Naive thymus-derived CD4-positive, alpha-beta T cell (primary cell): ENCODE measurements around the gene APBA2. TPM values are rescaled to one million over a fixed set of nuclear protein-coding genes. Genes with fewer than 3 reads are reported as not detected.
"Not testable (repeated sequence)": the region's sequence is repeated elsewhere in the genome, so short reads cannot be mapped to it uniquely, and the experiment has no call there.

ENCODE experiments used
- ATAC-seq: fragments of 150-1000 bp; cut with Tn5 transposase; 2 replicates; pipeline ENCODE4 v1.10.0; 2021; ENCODE audit warnings: mild to moderate bottlenecking, moderate library complexity
- CTCF ChIA-PET: fragments of 350-600 bp; sonication (Branson Sonifier 250); formaldehyde crosslinking; loops from one replicate; lab custom pipeline; 2021; ENCODE audit warnings: antibody characterized with exemption; lab: Charles Lee
- POLR2A ChIA-PET: fragments of 350-600 bp; sonication (Branson Sonifier 250); formaldehyde crosslinking; loops from one replicate; lab custom pipeline; 2021; ENCODE audit warnings: antibody characterized with exemption, inconsistent platforms; lab: Charles Lee
- DNase-seq, 9 donors: peaks; one replicate each; pipeline versions ENCODE4 v3.0.0 to v3.0.0-alpha.2; 2020 to 2022; ENCODE audit warnings: mixed read lengths in 1 of 9
- H3K27ac ChIP-seq: one replicate; pipeline ENCODE4 v1.7.0; 2013; ENCODE audit warnings: mild to moderate bottlenecking, low read depth, low read length, moderate library complexity
- H3K27me3 ChIP-seq, 2 donors: one replicate each; pipeline ENCODE4 v1.7.0; 2013; ENCODE audit warnings: low read length in 2 of 2, mild to moderate bottlenecking in 2 of 2, moderate library complexity in 2 of 2; ENCODE audit not compliant: control insufficient read depth in 2 of 2, insufficient read depth in 2 of 2
- H3K36me3 ChIP-seq, 3 experiments: 1 replicate in 2 of 3; 2 replicates in 1 of 3; pipeline ENCODE4 v1.7.0; 2013; ENCODE audit warnings: low read length in 3 of 3, mild to moderate bottlenecking in 3 of 3, moderate library complexity in 1 of 3; ENCODE audit not compliant: insufficient read depth in 3 of 3, control insufficient read depth in 2 of 3
- H3K4me1 ChIP-seq, 2 donors: one replicate each; pipeline ENCODE4 v1.7.0; 2013; ENCODE audit warnings: low read length in 2 of 2, mild to moderate bottlenecking in 2 of 2, moderate library complexity in 1 of 2; ENCODE audit not compliant: control insufficient read depth in 2 of 2, insufficient read depth in 2 of 2
- H3K4me3 ChIP-seq: 2 replicates; pipeline ENCODE4 v1.7.0; 2013; ENCODE audit warnings: mild to moderate bottlenecking, low read length
- H3K9me3 ChIP-seq, 3 experiments: 1 replicate in 2 of 3; 2 replicates in 1 of 3; pipeline ENCODE4 v1.7.0; 2013; ENCODE audit warnings: low read length in 3 of 3; ENCODE audit not compliant: control insufficient read depth in 2 of 3
- H3K27ac Mint-ChIP-seq, 9 donors: one replicate each; pipeline ENCODE4 v1.8.0; 2020 to 2022; ENCODE audit warnings: mixed read lengths in 9 of 9, mild to moderate bottlenecking in 8 of 9, moderate library complexity in 5 of 9, inconsistent platforms in 2 of 9
- H3K27me3 Mint-ChIP-seq, 5 donors: one replicate each; pipeline ENCODE4 v1.8.0; 2021 to 2022; ENCODE audit warnings: mixed read lengths in 5 of 5, mild to moderate bottlenecking in 1 of 5
- H3K36me3 Mint-ChIP-seq, 5 donors: one replicate each; pipeline ENCODE4 v1.8.0; 2020 to 2022; ENCODE audit warnings: mixed read lengths in 5 of 5, mild to moderate bottlenecking in 3 of 5, inconsistent platforms in 1 of 5
- H3K4me1 Mint-ChIP-seq, 7 donors: one replicate each; pipeline ENCODE4 v1.8.0; 2020 to 2022; ENCODE audit warnings: mixed read lengths in 7 of 7, mild to moderate bottlenecking in 3 of 7, inconsistent platforms in 1 of 7
- H3K4me3 Mint-ChIP-seq, 10 donors: one replicate each; pipeline ENCODE4 v1.8.0; 2020 to 2022; ENCODE audit warnings: mild to moderate bottlenecking in 10 of 10, mixed read lengths in 10 of 10, moderate library complexity in 6 of 10, inconsistent platforms in 2 of 10
- H3K9me3 Mint-ChIP-seq, 11 donors: one replicate each; pipeline ENCODE4 v1.8.0; 2020 to 2022; ENCODE audit warnings: mixed read lengths in 11 of 11, mild to moderate bottlenecking in 4 of 11, inconsistent platforms in 1 of 11, moderate library complexity in 1 of 11
- intact Hi-C, 2 donors: fragments of 100-400 bp; cut with micrococcal nuclease; formaldehyde crosslinking; loops; one replicate each; pipeline ENCODE4 v1.15.1; 2023
- polyA plus RNA-seq, 2 donors: library from polyadenylated mRNA; unstranded; fragments of 300-500 nt; fragmentation: Illumina TruSeq; gene quantifications; one replicate each; pipeline ENCODE4 v1.2.3, GENCODE V29; 2021
- total RNA-seq, 6 experiments: library from RNA in 5 of 6; stranded (reverse) in 5 of 6; gene quantifications; 1 replicate in 5 of 6; 2 replicates in 1 of 6; pipeline ENCODE4 v1.2.3 and lab custom pipeline; 2021 to 2026

Gene APBA2
- total and polyA plus RNA-seq, 7 experiments from 2014 or later, result 7.7 to 139 (median 110) TPM

DNA sequence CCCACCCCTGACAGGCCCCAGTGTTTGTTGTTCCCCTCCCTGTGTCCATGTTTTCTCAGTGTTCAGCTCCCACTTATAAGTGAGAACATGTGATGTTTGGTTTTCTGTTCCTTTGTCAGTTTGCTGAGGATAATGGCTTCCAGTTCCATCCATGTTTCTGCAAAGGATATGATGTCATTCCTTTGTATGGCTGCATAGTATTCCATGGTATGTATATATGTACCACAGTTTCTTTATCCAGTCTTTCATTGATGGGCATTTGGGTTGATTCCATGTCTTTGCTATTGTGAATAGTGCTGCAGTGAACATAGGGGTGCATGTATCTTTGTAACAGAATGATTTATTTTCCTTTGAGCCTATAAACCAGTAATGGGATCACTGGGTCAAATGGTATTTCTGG, 142.4 kb downstream of the APBA2 start:
- CTCF ChIA-PET, result interaction anchor here (0.6 kb wide), 1 partner anchor 258 kb away, joined by 4 read pairs; no protein-coding TSS in a partner anchor
- Mint-ChIP-seq H3K4me3 (peak overlapping the region in 1 of 10 donors; percentile 5), H3K36me3 (peaks cover 4 to 51% (median 46%) of the 10 kb centered on the region in 5 donors), H3K4me1 (peaks cover 10 to 75% (median 60%) of the 10 kb centered on the region in 7 donors)
- DNase-seq, intact Hi-C loops, H3K27ac ChIP-seq, H3K27me3 ChIP-seq, H3K9me3 ChIP-seq, H3K4me3 ChIP-seq, H3K9me3 Mint-ChIP-seq, H3K27me3 Mint-ChIP-seq, H3K36me3 ChIP-seq, H3K27ac Mint-ChIP-seq, POLR2A ChIA-PET, ATAC-seq: not testable (repeated sequence)
- peaks cover 8 to 12% of the 10 kb centered on the region in 2 donors for H3K4me1 ChIP-seq

DNA sequence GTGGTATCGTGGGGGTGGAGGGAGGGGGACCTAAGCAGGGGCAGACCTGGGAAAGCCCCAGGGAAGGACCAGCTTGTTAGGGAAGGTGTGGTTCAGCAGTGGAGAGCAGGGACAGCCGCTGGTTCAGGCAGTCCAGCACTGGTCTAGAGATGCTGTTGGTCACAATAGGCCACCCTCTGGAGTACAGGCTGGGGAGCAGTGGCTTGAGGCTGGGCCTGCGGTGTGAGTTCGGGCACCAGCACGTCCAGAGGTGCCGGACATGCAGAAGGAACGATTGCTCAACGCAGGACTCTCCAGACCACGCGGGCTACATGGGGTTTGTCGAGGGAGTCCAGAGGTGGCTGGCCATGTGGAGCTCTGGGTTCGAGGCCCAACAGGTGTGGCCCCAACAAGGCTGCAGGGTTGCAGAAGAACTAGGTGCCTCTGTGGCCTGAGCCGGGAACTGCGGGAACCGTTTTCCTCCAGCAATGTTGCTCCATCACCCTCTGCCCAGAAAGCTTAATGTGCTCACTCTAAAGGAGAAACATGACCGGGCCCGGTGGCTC, 143.9 kb downstream of the APBA2 start:
- POLR2A ChIA-PET, result no interaction called here
- no peaks in the 10 kb centered on the region for H3K27me3 ChIP-seq
- H3K27ac ChIP-seq, result no peak overlapping the region
- H3K9me3 ChIP-seq, result no peaks in the 10 kb centered on the region
- H3K4me1 Mint-ChIP-seq, result peaks cover 10 to 80% (median 66%) of the 10 kb centered on the region in 7 donors
- H3K4me3 ChIP-seq, result no peak overlapping the region
- no peak for ATAC-seq
- H3K27ac Mint-ChIP-seq, result no peak overlapping the region
- no peak for DNase-seq
- intact Hi-C loops, result no loop called here
- H3K4me1 ChIP-seq, result peaks cover 8 to 12% of the 10 kb centered on the region in 2 donors
- CTCF ChIA-PET, result no interaction called here
- no peak overlapping the region for H3K4me3 Mint-ChIP-seq
- H3K36me3 Mint-ChIP-seq, result peaks cover 4 to 55% (median 44%) of the 10 kb centered on the region in 5 donors
- H3K27me3 Mint-ChIP-seq, result no peaks in the 10 kb centered on the region
- H3K9me3 Mint-ChIP-seq, result peaks cover 0 to 9% (median 0%) of the 10 kb centered on the region in 11 donors
- H3K36me3 ChIP-seq, result no peaks in the 10 kb centered on the region

DNA sequence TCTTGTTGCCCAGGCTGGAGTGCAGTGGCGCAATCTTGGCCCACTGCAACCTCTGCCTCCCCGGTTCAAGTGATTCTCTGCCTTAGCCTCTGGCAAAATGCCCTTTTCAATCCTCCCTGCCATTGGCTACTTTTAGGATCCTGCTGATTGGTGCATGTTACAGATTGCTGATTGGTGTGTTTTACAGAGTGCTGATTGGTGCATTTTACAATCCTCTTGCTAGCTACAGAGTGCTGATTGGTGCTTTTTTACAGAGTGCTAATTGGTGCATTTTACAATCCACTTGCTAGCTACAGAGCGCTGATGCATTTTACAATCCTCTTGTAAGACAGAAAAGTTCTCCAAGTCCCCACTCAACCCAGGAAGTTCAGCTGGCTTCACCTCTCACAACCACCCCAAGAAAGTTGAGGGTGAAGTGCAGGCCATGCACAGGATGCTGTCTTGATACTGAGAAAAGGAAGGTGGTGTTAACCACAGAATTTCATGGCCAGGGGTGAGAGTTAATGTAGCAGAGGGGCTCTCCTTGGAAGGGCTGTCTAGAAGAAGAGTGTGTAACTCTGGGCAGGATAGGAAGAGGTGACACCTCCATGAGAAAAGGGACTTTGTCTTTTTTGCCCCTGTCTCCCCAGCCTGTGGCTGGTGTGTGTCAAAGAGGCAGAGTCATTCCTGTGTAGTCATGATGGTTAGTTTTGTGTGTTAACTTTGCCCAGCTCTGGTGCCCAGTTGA, 145.9 kb downstream of the APBA2 start:
- peak; percentile 57 for ATAC-seq
- peaks cover 10 to 82% (median 67%) of the 10 kb centered on the region in 7 donors for H3K4me1 Mint-ChIP-seq

DNA sequence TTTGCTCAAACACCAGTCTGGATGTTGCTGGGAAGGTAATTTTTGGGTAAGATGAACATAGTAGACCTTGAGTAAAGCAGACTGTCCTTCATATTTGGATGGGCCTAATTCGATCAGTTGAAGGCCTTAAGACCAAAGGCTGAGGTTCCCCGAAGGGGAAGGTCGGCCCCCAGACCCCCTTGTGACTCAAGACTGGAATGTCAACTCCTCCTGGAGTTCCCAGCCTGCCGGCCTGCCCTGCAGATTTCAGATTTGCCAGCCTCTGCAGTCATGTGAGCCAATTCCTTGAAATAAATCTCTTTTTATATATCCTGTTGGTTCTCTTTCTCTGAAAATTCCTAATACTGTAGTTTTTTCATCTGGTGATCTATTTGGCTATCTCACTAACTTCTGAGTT, 146.5 kb downstream of the APBA2 start:
- H3K27me3 ChIP-seq, result no peaks in the 10 kb centered on the region
- H3K36me3 ChIP-seq, result peaks cover 0 to 4% (median 0%) of the 10 kb centered on the region in 3 experiments
- Mint-ChIP-seq H3K36me3 (peaks cover 4 to 60% (median 48%) of the 10 kb centered on the region in 5 donors), H3K27me3 (no peaks in the 10 kb centered on the region), H3K4me1 (peaks cover 10 to 82% (median 71%) of the 10 kb centered on the region in 7 donors), H3K9me3 (peaks cover 0 to 9% (median 0%) of the 10 kb centered on the region in 11 donors), H3K4me3 (peak overlapping the region in 4 of 10 donors; percentile 7 to 56 (median 34)), H3K27ac (peak overlapping the region in 5 of 9 donors; percentile 26 to 58 (median 34))
- H3K4me3 ChIP-seq, result no peak overlapping the region
- ATAC-seq, result no peak
- peaks cover 8 to 13% of the 10 kb centered on the region in 2 donors for H3K4me1 ChIP-seq
- intact Hi-C loops, result no loop called here
- H3K27ac ChIP-seq, result no peak overlapping the region
- DNase-seq, result no peak
- ChIA-PET CTCF (no interaction called here), POLR2A (no interaction called here)
- no peaks in the 10 kb centered on the region for H3K9me3 ChIP-seq

More for the DNA sequence above, 145.9 kb downstream of the APBA2 start:
- peak overlapping the region in 5 of 9 donors; percentile 26 to 58 (median 43) for H3K27ac Mint-ChIP-seq
- Histone ChIP-seq H3K4me3 (no peak overlapping the region), H3K27me3 (no peaks in the 10 kb centered on the region), H3K9me3 (no peaks in the 10 kb centered on the region), H3K27ac (no peak overlapping the region), H3K36me3 (peaks cover 0 to 4% (median 0%) of the 10 kb centered on the region in 3 experiments), H3K4me1 (peaks cover 8 to 12% of the 10 kb centered on the region in 2 donors)
- intact Hi-C loops, result no loop called here
- ChIA-PET CTCF (no interaction called here), POLR2A (no interaction called here)
- peaks cover 4 to 60% (median 48%) of the 10 kb centered on the region in 5 donors for H3K36me3 Mint-ChIP-seq
- H3K27me3 Mint-ChIP-seq, result no peaks in the 10 kb centered on the region
- H3K4me3 Mint-ChIP-seq, result peak overlapping the region in 7 of 10 donors; percentile 7 to 56 (median 38)
- peaks cover 0 to 9% (median 0%) of the 10 kb centered on the region in 11 donors for H3K9me3 Mint-ChIP-seq
- no peak for DNase-seq

DNA sequence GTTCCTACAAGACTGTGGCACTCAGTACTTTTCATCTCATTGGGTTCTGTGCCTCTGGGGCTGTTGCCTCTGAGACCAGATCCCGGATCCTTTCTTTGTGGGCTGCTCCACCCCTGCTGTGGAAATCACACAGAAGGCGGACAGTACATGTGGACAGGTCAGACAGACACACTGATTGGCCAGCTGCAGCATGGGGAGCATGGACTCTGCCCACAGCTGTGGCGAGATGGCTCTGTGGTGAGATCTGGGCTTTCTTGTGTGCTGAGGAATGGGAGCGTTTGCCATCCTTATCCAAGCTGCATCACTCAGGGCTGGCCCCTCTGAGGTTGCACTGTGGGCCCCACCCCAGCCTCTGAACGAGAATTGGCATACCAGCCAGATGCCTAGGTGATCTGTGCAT, 147.0 kb downstream of the APBA2 start:
- no peak for ATAC-seq
- H3K36me3 ChIP-seq, result peaks cover 0 to 4% (median 0%) of the 10 kb centered on the region in 3 experiments
- Mint-ChIP-seq H3K36me3 (peaks cover 4 to 63% (median 48%) of the 10 kb centered on the region in 5 donors), H3K27ac (peak overlapping the region in 1 of 9 donors; percentile 34), H3K4me1 (peaks cover 10 to 86% (median 76%) of the 10 kb centered on the region in 7 donors), H3K9me3 (peaks cover 0 to 9% (median 0%) of the 10 kb centered on the region in 11 donors), H3K27me3 (no peaks in the 10 kb centered on the region), H3K4me3 (peak overlapping the region in 1 of 10 donors; percentile 8)
- intact Hi-C loops, result no loop called here
- no peak overlapping the region for H3K27ac ChIP-seq
- ChIA-PET POLR2A (no interaction called here), CTCF (no interaction called here)
- no peak overlapping the region for H3K4me3 ChIP-seq
- H3K27me3 ChIP-seq, result no peaks in the 10 kb centered on the region
- peaks cover 9 to 18% of the 10 kb centered on the region in 2 donors for H3K4me1 ChIP-seq
- DNase-seq, result no peak
- H3K9me3 ChIP-seq, result no peaks in the 10 kb centered on the region

DNA sequence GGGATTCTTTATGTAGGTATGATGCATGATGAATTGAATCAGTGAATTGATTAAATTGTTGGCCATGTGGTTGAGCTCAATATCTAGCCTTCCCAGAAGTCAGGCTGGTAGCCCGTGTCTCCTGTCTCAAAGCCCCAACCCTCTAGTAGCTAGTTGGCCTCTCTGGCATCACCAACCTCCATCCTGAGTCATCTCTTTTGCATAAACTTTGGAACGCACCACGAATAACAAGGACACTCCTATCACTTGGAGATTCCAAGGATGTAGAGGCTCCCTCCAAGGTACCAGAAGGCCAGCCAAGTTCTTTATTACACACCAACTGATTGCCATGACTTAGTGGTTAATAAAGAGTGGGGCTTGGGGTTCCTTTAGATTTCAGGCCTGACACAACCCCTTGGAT, 148.4 kb downstream of the APBA2 start:
- Histone ChIP-seq H3K4me3 (no peak overlapping the region), H3K9me3 (no peaks in the 10 kb centered on the region), H3K36me3 (peaks cover 0 to 4% (median 0%) of the 10 kb centered on the region in 3 experiments), H3K4me1 (peaks cover 18 to 24% of the 10 kb centered on the region in 2 donors), H3K27me3 (no peaks in the 10 kb centered on the region), H3K27ac (no peak overlapping the region)
- H3K27ac Mint-ChIP-seq, result peak overlapping the region in 1 of 9 donors; percentile 33
- H3K4me3 Mint-ChIP-seq, result peak overlapping the region in 1 of 10 donors; percentile 6
- ChIA-PET POLR2A (no interaction called here), CTCF (no interaction called here)
- H3K9me3 Mint-ChIP-seq, result peaks cover 0 to 5% (median 0%) of the 10 kb centered on the region in 11 donors
- ATAC-seq, result no peak
- no peaks in the 10 kb centered on the region for H3K27me3 Mint-ChIP-seq
- DNase-seq, result no peak
- H3K36me3 Mint-ChIP-seq, result peaks cover 4 to 53% (median 44%) of the 10 kb centered on the region in 5 donors
- intact Hi-C loops, result no loop called here
- H3K4me1 Mint-ChIP-seq, result peaks cover 13 to 87% (median 75%) of the 10 kb centered on the region in 7 donors
